CD1c-positive myeloid dendritic cell (primary cell): ENCODE results near the gene MAPK8.

ENCODE experiments used
- DNase-seq: peaks from one replicate; pipeline ENCODE4 v3.0.0-alpha.2; 2016; ENCODE audit errors: extremely low spot score

Gene MAPK8

GRCh38 chr10:48449501-48450232, 143.2 kb downstream of the MAPK8 start:
- DNase-seq = no peak

DNA sequence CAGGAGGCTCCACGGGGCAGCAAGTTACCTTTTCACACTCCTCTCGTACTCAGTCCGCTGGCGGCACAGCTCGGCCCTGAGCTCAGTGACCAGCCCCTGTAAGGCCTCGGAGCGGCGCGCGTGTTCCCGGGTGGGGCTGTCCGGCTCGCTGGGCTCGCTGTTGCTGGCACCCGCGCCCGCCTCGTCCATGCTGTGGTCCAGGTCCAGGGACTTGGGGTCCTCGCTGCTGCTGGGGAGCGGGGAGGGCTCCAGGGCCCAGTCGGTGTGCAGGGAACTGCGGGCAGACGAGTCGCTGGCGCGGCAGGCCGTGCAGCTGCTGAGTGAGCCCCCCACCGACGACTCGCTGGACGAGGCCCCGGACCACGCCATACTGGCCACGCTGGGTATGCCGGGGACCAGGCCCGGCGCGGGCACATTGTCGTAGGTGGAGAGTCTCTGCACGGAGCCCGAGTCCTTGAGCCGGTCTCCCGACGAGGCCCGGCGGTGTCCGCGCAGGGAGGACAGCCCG, 143.8 kb downstream of the MAPK8 start:
- DNase-seq = no peak

DNA sequence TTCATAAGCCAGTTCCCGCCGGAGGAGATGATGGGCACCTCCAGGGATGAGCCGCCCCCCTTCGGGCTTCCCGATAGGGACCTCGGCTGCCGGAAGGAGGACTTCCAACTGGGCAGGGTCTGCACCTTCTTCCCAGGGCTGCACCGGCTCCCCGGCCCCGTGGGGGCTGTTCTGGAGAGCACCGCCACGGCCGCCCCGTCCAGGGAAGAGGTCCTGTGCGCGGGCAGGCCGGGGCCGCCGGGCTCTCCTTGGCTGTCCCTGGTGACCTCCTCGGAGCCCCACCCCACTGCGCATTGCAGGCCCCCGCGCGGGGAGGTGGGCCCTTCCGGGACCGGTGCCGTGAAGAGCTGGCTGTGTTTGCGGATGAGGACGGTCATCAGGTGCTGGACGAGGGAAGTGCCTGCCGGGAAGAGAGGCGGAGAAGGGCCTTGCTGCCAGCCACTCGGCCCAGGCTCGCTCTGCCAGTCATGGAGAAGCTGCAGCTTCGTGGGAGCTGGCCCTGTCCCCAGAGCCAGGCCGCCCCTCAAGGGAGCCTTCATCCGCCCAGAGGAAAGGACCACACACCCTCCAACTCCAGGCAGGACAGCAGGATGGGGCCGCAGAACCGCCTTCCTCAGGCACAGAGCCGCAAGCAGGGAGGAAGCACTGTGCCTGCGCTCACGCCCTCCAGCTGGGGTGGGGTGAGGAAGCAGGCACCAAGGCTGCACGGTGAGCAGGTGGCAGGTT, 144.4 kb downstream of the MAPK8 start:
- DNase-seq = no peak

- no peak for DNase-seq
Observed at GRCh38 chr10:48451969-48452878, 145.7 kb downstream of the MAPK8 start.

DNA sequence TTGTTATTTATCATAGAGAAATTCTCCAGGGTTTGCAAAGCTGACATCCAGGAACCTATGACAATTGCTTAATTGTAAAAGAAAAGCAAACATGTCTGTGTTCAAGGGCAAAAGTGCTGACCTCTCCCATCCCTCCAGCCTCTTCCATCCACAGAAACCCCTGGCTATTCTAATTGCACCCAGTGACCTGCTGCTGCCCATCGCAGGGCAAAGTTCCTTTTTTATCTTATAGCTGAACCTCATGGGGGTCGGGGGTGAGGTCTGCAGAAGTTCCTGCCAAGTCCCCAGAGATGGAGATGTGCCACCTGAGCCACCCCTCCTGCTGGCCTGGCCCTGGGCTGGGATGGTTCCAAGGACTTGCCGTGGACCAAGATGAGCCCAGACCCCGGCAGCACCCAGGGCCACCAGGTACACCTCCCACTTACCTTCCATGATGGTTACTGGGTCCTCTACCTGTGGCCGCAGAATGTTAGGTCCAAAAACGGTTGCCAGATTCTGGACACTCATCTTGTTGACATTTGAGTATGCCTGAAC, 146.5 kb downstream of the MAPK8 start:
- no peak for DNase-seq

DNA sequence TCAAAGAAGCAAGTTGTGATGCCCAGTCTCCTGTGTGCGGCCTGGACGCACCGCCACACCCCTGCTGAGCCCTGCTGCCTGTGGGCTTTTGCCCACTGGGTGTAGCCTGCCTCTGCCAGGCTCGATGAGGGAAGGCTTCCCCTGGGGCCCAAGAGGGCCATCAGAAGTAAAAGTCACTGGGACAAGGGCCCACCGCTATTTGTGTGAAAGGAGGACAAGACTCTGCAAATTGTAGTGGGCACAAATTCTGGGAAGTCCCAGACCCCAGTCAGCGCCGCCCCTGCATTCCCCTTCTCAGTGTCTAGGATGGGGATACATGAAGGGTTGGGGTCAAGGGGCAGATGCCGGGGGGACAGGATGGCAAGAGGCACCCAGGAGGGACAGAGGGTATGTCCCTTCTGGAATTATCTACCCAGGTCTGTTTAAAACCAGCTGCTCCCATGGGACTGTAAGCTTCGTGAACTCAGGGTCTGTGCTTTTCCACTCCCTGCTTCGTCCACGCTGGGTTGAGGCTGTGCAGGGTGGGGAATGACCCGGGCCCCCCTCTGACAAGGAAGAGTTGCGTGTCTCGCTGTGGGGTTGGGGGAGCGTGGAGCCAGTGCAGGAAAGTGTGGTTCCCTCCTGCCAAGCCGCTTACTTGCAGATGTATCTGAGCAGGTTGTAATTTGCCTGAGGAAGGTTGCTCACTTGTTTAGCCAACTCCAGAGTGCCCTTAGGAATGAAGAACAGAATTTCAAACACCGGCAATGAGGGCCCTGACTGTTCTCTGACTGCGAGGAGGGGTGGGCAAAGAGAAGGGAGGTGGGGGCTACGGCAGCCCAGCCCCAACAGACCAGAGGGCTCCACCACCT, 147.2 kb downstream of the MAPK8 start:
- no peak for DNase-seq

- no peak for DNase-seq
Observed at GRCh38 chr10:48454302-48455054, 148.0 kb downstream of the MAPK8 start.

- DNase-seq = no peak
Observed at GRCh38 chr10:48455055-48455391, 148.5 kb downstream of the MAPK8 start.

GRCh38 chr10:48455392-48456151, 149.1 kb downstream of the MAPK8 start:
- no peak for DNase-seq

DNA sequence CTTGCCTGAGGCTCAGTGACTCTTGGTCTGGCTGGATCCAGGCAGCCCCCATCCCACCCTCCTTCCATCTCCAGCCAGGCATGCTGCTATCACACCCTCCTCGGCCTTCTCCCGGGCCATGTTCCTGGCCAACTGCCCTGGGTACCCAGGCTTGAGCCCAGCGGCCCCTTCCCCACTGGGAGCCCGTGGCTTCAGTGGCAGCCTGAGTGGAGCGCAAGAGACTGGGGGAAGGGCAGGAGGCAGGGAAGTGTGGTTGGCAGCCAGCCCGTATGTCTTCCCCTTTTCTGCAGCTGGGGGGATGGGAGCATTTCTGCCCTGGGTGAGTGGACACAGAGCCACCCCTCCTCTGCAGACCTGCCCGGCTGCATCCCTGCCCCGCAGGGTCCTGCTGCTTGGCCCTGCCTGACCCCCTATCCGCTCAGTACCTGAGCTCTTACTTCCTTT, 149.9 kb downstream of the MAPK8 start:
- DNase-seq = peak; percentile 63

DNA sequence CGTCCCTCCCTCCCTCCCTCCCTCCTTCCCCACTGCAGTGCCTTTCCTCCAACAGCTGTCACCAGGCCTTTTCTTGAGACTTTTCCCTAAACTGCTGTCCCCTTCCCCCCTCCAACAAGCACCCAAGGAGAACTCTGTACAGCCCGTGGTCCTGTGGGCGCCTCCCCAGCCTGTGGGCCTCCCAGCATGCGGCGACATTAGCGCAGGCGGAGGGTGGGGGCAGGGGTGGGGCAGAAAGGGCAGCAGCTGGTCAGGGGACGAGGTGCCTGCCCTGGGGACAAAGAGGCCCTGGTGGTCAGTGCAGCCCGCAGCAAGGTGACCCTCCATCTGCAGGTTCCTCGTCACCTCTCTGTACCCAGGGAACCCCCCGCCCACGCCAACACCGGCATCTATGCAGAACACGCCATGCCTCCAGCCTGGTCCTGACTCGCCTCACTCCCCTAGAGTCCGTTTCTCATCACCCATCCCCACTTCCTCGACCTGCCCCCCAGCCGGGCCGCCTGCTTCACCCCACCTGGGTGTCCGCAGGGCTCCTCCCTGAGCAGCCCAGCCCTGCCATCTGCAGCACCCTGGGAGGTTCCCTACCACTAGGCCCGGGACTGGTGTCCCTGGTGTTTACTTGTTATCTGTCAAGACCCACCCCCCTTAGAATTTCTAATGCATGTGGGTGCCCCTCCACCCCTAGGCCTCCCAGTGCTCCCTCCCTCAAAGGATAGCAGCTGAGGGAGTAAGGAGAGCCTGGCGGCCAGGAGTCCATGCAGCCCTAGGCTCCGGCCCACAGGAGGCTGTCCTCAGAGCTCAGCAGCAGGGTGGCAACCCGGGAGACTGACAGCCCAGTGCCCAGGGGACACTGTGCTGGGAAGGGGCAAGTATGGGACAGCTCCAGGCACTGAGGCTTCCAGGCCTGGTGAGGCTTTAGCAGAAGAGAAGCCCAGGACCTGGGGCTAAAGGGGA, 150.6 kb downstream of the MAPK8 start:
- DNase-seq = peak; percentile 18

- DNase-seq = no peak
Observed at GRCh38 chr10:48457949-48458661, 151.6 kb downstream of the MAPK8 start.

- no peak for DNase-seq
Observed at GRCh38 chr10:48458662-48459048, 152.2 kb downstream of the MAPK8 start.

DNA sequence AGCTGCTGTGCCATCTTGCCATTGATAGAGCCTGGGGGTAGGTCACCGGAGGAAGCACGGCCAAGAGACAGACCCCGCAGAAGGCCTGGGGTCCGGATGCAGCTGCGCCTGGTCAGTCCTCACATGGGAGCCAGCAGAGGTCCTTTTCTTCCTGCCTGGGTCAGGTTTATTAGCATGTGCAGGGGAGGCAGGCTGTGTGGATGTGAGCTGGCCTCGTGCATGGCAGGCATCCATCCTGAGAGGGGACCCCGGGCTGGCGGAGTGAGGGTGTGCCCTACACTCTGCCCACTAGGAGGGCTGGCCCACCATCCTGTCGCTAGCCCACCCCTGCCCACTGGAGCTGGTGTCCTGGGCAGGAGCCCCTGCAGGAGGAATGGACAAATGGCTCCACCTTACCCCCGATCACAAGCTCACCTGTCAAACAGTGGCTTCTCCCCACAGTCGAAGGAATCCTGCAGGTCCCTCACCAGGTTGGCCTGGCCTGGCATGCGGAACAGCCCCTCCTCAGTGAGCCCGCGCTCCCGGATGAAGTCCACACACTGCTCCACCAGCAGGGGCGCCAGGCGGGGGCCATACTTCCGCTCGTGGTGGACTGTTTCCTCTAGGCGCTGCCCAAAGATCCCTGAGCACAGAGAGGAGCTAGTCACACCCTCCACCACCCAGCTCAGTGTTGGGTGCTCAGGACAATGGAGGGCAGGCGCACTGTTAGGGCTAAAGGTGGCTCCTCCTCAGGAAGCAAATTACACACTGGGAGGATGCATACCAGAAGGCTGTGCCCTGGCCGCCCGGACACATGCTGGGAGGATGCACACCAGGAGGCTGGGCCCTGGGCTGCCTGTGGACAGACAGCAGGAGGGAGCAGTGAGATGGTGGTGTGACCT, 153.0 kb downstream of the MAPK8 start:
- DNase-seq = no peak

GRCh38 chr10:48460182-48460581, 153.7 kb downstream of the MAPK8 start:
- DNase-seq = no peak

DNA sequence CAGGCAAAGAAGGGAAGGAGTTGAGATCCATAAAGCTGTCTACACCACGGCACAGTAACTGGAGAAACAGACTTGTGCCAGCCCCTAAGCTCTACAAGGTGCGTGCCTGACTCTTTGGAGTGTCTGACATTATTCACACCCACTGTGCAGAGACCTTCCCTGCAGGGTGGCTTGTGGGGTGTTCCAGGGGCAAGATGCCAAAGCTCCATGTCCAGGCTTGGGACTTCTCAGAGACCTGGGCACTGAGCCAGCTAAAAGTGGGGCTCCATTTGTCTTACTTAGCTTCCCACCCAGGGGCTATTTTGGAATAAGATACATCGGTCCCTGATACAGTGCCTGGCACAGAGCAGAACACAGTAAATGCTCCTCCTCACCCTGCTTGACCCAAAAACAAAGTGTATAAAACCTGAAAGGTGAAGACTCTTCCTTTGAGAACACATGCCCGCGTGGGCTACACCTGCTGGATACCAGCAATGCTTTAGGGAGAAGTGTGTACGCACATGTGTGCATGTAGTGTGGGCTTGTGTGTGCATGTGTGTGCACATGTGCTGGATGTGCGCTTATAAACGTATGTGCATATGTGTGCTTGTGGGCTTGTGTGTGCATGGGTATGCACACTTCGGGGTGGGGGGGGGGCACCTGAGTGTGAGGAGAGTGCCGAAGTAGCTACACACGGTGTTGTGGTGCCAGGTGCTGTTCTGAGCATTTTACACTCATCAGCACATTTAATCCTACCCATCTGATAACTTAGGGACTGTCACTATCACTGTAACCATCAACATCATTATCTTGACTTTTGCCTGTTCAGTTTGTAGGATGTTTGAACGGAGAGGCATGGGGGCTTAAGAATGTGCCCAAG, 155.4 kb downstream of the MAPK8 start:
- no peak for DNase-seq
